K562 (cell line): ENCODE data around the gene KCNG1. TPM values are rescaled to one million over a fixed set of nuclear protein-coding genes. Genes with fewer than 3 reads are reported as not detected.

Source experiments
- CBX1 ChIP-seq: sonication (generic); IDR thresholded peaks from 2 replicates; pipeline ENCODE4 v1.6.1; 2016; ENCODE audit warnings: antibody characterized with exemption, low read depth, mild to moderate bottlenecking
- CXXC5 ChIP-seq: fragments of 250-450 bp; sonication (Bioruptor Pico); IDR thresholded peaks from 2 replicates; pipeline ENCODE4 v1.8.0; 2022; ENCODE audit warnings: inconsistent platforms, mild to moderate bottlenecking, moderate library complexity
- FOXA1 ChIP-seq: fragments of 450-650 bp; IDR thresholded peaks from 2 replicates; pipeline ENCODE4 v1.6.1; 2016; ENCODE audit warnings: mild to moderate bottlenecking, borderline replicate concordance
- NCOA6 ChIP-seq: fragments of 450-650 bp; IDR thresholded peaks from 2 replicates; pipeline ENCODE4 v1.6.1; 2017; ENCODE audit warnings: mild to moderate bottlenecking
- NR2C2 ChIP-seq, 2 experiments: fragments of 200-800 bp in 1 of 2; sonication (Bioruptor generic) in 1 of 2; sonication (generic) in 1 of 2; formaldehyde crosslinking in 1 of 2; IDR thresholded peaks; 2 replicates each; pipeline versions ENCODE4 v1.6.1 to v1.8.0; 2016 to 2022; ENCODE audit warnings: mild to moderate bottlenecking in 1 of 2, missing compliant biosample characterization in 1 of 2, missing genetic modification characterization in 1 of 2, missing genetic modification reagents in 1 of 2
- POLR2G ChIP-seq: fragments of 200-400 bp; formaldehyde crosslinking; IDR thresholded peaks from 2 replicates; pipeline ENCODE4 v1.6.1; 2017; ENCODE audit warnings: low read depth, mild to moderate bottlenecking, antibody characterized with exemption, low read length, moderate library complexity
- SMAD4 ChIP-seq: fragments of 250-450 bp; sonication (Bioruptor Pico); conservative IDR thresholded peaks from 2 replicates; pipeline ENCODE4 v1.8.0; 2021; ENCODE audit warnings: inconsistent platforms, mild to moderate bottlenecking, moderate library complexity
- THAP7 ChIP-seq: fragments of 250-450 bp; sonication (Bioruptor Pico); IDR thresholded peaks from 2 replicates; pipeline ENCODE4 v1.5.0; 2021
- polyA plus RNA-seq, 8 experiments: library from polyadenylated mRNA; depleted of rRNA in 4 of 8; stranded (reverse) in 5 of 8; unstranded in 3 of 8; fragments of >200 nt; fragmentation: Nextera tagmentation in 2 of 8; fragmentation: Illumina TruSeq in 1 of 8; extraction: Ambion mirVana in 2 of 8; extraction: Trizol in 1 of 8; gene quantifications; 2 replicates each; pipeline versions ENCODE4 v1.2.1 to v1.2.3, GENCODE V29; 2011 to 2014; ENCODE audit warnings: inconsistent platforms in 1 of 8, missing spikeins in 1 of 8
- total RNA-seq, 7 experiments: library from RNA; depleted of rRNA in 6 of 7; stranded (reverse); fragments of >200 nt in 6 of 7; fragmentation: Illumina TruSeq in 2 of 7; extraction: Trizol in 2 of 7; gene quantifications; 2 replicates each; pipeline versions ENCODE4 v1.2.1 to v1.2.3, GENCODE V29; 2011 to 2021; ENCODE audit warnings: low replicate concordance in 1 of 7
- TF ChIP-seq, protein P1 (sequence below): fragments of 450-650 bp; IDR thresholded peaks from 2 replicates; pipeline ENCODE4 v1.6.1; 2016; ENCODE audit warnings: mild to moderate bottlenecking, moderate library complexity
- TF ChIP-seq, protein P2 (sequence below): sonication (generic); formaldehyde crosslinking; IDR thresholded peaks from 2 replicates; pipeline ENCODE4 v1.8.0; 2022; ENCODE audit warnings: mild to moderate bottlenecking, missing genetic modification reagents
- TF ChIP-seq, protein P3 (sequence below): sonication (generic); formaldehyde crosslinking; IDR thresholded peaks from 2 replicates; pipeline ENCODE4 v1.9.0; 2022; ENCODE audit warnings: mild to moderate bottlenecking, missing genetic modification reagents

KCNG1 gene
- total and polyA plus RNA-seq, 9 of the 15 experiments (the other 6 are each of a cell fraction or from before 2014, with no cell fraction given) = 0.06 to 1.5 (median 0.22) TPM; not detected in 2

DNA sequence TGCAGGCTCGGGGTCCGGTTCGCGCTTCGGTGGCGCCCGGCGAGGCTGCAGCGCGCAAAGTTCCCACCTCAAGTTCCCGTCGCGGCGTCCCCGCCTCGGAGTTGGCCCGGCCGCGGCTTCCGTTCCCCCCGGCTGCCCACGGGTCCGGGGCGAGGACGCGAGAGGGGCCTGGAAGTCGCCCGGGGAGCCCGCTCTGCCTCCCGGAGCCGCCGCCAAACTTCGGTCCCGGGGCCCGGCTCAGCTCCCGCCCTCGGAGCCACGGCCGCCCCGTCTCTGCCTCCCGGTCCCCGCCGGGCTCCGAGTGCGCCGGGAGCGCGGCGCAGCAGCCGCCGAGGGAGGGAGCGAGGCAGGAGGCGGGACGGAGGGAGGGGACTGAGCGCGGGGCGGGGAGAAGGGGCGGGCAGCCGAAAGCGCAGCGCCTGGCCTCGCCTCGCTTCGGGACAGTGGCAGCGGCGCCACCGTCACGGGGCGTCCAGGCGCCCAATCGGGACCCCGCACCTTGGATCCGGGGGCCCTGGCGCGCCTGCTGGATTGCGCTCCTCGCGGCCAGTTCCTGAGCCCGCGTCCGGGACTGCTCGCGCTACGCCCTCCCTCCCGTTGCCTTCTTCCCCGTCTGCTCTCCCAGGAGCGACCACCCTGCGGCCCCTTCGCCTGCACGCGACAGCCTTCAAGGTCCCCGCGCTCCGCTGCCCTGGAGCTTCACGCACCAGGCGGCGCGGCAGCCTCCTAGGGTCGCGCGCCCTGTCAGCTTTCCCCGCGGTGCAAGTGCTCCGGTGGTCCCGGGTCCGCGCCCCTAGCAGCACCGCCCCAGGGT lies at the start of gene KCNG1 (continued):
- TF ChIP-seq, protein P1, sequence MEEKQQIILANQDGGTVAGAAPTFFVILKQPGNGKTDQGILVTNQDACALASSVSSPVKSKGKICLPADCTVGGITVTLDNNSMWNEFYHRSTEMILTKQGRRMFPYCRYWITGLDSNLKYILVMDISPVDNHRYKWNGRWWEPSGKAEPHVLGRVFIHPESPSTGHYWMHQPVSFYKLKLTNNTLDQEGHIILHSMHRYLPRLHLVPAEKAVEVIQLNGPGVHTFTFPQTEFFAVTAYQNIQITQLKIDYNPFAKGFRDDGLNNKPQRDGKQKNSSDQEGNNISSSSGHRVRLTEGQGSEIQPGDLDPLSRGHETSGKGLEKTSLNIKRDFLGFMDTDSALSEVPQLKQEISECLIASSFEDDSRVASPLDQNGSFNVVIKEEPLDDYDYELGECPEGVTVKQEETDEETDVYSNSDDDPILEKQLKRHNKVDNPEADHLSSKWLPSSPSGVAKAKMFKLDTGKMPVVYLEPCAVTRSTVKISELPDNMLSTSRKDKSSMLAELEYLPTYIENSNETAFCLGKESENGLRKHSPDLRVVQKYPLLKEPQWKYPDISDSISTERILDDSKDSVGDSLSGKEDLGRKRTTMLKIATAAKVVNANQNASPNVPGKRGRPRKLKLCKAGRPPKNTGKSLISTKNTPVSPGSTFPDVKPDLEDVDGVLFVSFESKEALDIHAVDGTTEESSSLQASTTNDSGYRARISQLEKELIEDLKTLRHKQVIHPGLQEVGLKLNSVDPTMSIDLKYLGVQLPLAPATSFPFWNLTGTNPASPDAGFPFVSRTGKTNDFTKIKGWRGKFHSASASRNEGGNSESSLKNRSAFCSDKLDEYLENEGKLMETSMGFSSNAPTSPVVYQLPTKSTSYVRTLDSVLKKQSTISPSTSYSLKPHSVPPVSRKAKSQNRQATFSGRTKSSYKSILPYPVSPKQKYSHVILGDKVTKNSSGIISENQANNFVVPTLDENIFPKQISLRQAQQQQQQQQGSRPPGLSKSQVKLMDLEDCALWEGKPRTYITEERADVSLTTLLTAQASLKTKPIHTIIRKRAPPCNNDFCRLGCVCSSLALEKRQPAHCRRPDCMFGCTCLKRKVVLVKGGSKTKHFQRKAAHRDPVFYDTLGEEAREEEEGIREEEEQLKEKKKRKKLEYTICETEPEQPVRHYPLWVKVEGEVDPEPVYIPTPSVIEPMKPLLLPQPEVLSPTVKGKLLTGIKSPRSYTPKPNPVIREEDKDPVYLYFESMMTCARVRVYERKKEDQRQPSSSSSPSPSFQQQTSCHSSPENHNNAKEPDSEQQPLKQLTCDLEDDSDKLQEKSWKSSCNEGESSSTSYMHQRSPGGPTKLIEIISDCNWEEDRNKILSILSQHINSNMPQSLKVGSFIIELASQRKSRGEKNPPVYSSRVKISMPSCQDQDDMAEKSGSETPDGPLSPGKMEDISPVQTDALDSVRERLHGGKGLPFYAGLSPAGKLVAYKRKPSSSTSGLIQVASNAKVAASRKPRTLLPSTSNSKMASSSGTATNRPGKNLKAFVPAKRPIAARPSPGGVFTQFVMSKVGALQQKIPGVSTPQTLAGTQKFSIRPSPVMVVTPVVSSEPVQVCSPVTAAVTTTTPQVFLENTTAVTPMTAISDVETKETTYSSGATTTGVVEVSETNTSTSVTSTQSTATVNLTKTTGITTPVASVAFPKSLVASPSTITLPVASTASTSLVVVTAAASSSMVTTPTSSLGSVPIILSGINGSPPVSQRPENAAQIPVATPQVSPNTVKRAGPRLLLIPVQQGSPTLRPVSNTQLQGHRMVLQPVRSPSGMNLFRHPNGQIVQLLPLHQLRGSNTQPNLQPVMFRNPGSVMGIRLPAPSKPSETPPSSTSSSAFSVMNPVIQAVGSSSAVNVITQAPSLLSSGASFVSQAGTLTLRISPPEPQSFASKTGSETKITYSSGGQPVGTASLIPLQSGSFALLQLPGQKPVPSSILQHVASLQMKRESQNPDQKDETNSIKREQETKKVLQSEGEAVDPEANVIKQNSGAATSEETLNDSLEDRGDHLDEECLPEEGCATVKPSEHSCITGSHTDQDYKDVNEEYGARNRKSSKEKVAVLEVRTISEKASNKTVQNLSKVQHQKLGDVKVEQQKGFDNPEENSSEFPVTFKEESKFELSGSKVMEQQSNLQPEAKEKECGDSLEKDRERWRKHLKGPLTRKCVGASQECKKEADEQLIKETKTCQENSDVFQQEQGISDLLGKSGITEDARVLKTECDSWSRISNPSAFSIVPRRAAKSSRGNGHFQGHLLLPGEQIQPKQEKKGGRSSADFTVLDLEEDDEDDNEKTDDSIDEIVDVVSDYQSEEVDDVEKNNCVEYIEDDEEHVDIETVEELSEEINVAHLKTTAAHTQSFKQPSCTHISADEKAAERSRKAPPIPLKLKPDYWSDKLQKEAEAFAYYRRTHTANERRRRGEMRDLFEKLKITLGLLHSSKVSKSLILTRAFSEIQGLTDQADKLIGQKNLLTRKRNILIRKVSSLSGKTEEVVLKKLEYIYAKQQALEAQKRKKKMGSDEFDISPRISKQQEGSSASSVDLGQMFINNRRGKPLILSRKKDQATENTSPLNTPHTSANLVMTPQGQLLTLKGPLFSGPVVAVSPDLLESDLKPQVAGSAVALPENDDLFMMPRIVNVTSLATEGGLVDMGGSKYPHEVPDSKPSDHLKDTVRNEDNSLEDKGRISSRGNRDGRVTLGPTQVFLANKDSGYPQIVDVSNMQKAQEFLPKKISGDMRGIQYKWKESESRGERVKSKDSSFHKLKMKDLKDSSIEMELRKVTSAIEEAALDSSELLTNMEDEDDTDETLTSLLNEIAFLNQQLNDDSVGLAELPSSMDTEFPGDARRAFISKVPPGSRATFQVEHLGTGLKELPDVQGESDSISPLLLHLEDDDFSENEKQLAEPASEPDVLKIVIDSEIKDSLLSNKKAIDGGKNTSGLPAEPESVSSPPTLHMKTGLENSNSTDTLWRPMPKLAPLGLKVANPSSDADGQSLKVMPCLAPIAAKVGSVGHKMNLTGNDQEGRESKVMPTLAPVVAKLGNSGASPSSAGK = 0 out of 2 replicates have a peak, but pooled peaks have one; percentile 5
- TF ChIP-seq CXXC5 (peak; percentile 56), POLR2G (peak; percentile 76), CBX1 (0 out of 2 replicates have a peak, but pooled peaks have one; percentile 11), SMAD4 (no peak), THAP7 (peak; percentile 43; the same call in 1 of the 2 replicates), NCOA6 (peak; percentile 62; the same call in 1 of the 2 replicates), FOXA1 (no peak), NR2C2 (CRISPR knock-in tag; IDR thresholded peaks at IDR 0.05) (no peak), NR2C2 (tag; IDR thresholded peaks at IDR 0.05) (0 out of 2 replicates have a peak, but pooled peaks have one; percentile 16)
- TF ChIP-seq, protein P2, sequence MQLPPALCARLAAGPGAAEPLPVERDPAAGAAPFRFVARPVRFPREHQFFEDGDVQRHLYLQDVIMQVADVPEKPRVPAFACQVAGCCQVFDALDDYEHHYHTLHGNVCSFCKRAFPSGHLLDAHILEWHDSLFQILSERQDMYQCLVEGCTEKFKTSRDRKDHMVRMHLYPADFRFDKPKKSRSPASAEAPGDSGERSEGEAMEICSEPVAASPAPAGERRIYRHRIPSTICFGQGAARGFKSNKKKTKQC = no peak
- TF ChIP-seq, protein P3, sequence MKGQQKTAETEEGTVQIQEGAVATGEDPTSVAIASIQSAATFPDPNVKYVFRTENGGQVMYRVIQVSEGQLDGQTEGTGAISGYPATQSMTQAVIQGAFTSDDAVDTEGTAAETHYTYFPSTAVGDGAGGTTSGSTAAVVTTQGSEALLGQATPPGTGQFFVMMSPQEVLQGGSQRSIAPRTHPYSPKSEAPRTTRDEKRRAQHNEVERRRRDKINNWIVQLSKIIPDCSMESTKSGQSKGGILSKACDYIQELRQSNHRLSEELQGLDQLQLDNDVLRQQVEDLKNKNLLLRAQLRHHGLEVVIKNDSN (CRISPR knock-in tag) = peak; percentile 64
